HEK293 (cell line): Measurements from ENCODE around the gene ERBB4.

Source experiments
- ATF2 ChIP-seq: fragments of 450-650 bp; formaldehyde crosslinking; IDR thresholded peaks from 2 replicates; pipeline ENCODE4 v1.5.1; 2016; ENCODE audit warnings: missing biosample characterization, missing genetic modification characterization, low read depth
- BCL6B ChIP-seq: fragments of 450-650 bp; formaldehyde crosslinking; IDR thresholded peaks from 2 replicates; pipeline ENCODE4 v1.5.1; 2017; ENCODE audit warnings: missing biosample characterization, missing genetic modification characterization
- ELK4 ChIP-seq: IDR thresholded peaks from 2 replicates; pipeline ENCODE4 v1.6.1; 2011; ENCODE audit warnings: mild to moderate bottlenecking, low read depth, low read length, borderline replicate concordance
- IKZF3 ChIP-seq: fragments of 450-650 bp; IDR thresholded peaks from 2 replicates; pipeline ENCODE4 v1.5.0; 2018; ENCODE audit warnings: missing biosample characterization, mild to moderate bottlenecking, missing genetic modification characterization, moderate library complexity
- KLF16 ChIP-seq: fragments of 450-650 bp; formaldehyde crosslinking; IDR thresholded peaks from 2 replicates; pipeline ENCODE4 v1.5.1; 2017; ENCODE audit warnings: missing biosample characterization, missing genetic modification characterization
- OVOL3 ChIP-seq: fragments of 450-650 bp; formaldehyde crosslinking; IDR thresholded peaks from 2 replicates; pipeline ENCODE4 v1.5.1; 2016; ENCODE audit warnings: missing biosample characterization, missing genetic modification characterization
- SP3 ChIP-seq: fragments of 450-650 bp; formaldehyde crosslinking; IDR thresholded peaks from 2 replicates; pipeline ENCODE4 v1.5.1; 2016; ENCODE audit warnings: missing biosample characterization, missing genetic modification characterization
- TCF7L2 ChIP-seq: IDR thresholded peaks from 2 replicates; pipeline ENCODE4 v1.6.1; 2011; ENCODE audit warnings: low read depth, mild to moderate bottlenecking, inconsistent platforms, low read length, moderate library complexity, borderline replicate concordance
- ZEB2 ChIP-seq: fragments of 450-650 bp; formaldehyde crosslinking; IDR thresholded peaks from 2 replicates; pipeline ENCODE4 v1.5.1; 2016; ENCODE audit warnings: missing biosample characterization, missing genetic modification characterization
- ZFP37 ChIP-seq: fragments of 450-650 bp; formaldehyde crosslinking; IDR thresholded peaks from 2 replicates; pipeline ENCODE4 v1.5.1; 2016; ENCODE audit warnings: missing biosample characterization, missing genetic modification characterization
- ZNF132 ChIP-seq: fragments of 450-650 bp; formaldehyde crosslinking; IDR thresholded peaks from 2 replicates; pipeline ENCODE4 v1.5.1; 2017; ENCODE audit warnings: missing biosample characterization, missing genetic modification characterization, borderline replicate concordance
- ZNF146 ChIP-seq: fragments of 450-650 bp; formaldehyde crosslinking; IDR thresholded peaks from 2 replicates; pipeline ENCODE4 v1.5.1; 2016; ENCODE audit warnings: missing biosample characterization, missing genetic modification characterization
- ZNF19 ChIP-seq: fragments of 450-650 bp; formaldehyde crosslinking; IDR thresholded peaks from 2 replicates; pipeline ENCODE4; 2016; ENCODE audit warnings: missing biosample characterization, missing genetic modification characterization, low read depth
- ZNF214 ChIP-seq: fragments of 450-650 bp; formaldehyde crosslinking; IDR thresholded peaks from 2 replicates; pipeline ENCODE4 v1.5.1; 2017; ENCODE audit warnings: missing biosample characterization, mild to moderate bottlenecking, missing genetic modification characterization, borderline replicate concordance
- ZNF248 ChIP-seq: fragments of 450-650 bp; formaldehyde crosslinking; IDR thresholded peaks from 2 replicates; pipeline ENCODE4 v1.5.1; 2017; ENCODE audit warnings: missing biosample characterization, missing genetic modification characterization
- ZNF266 ChIP-seq: fragments of 450-650 bp; formaldehyde crosslinking; IDR thresholded peaks from 2 replicates; pipeline ENCODE4 v1.5.1; 2016; ENCODE audit warnings: missing biosample characterization, missing genetic modification characterization, low read depth
- ZNF366 ChIP-seq: fragments of 450-650 bp; formaldehyde crosslinking; conservative IDR thresholded peaks from 2 replicates; pipeline ENCODE4 v1.5.1; 2016; ENCODE audit warnings: missing biosample characterization, missing genetic modification characterization
- ZNF394 ChIP-seq: fragments of 450-650 bp; formaldehyde crosslinking; IDR thresholded peaks from 2 replicates; pipeline ENCODE4 v1.5.1; 2016; ENCODE audit warnings: missing biosample characterization, missing genetic modification characterization, mild to moderate bottlenecking, moderate library complexity, borderline replicate concordance
- ZNF423 ChIP-seq: fragments of 450-650 bp; formaldehyde crosslinking; IDR thresholded peaks from 2 replicates; pipeline ENCODE4 v1.5.1; 2016; ENCODE audit warnings: missing biosample characterization, missing genetic modification characterization
- ZNF433 ChIP-seq: fragments of 450-650 bp; formaldehyde crosslinking; IDR thresholded peaks from 2 replicates; pipeline ENCODE4 v1.5.1; 2016; ENCODE audit warnings: missing biosample characterization, missing genetic modification characterization, low read depth
- ZNF473 ChIP-seq: fragments of 450-650 bp; formaldehyde crosslinking; IDR thresholded peaks from 2 replicates; pipeline ENCODE4 v1.5.1; 2017; ENCODE audit warnings: missing biosample characterization, missing genetic modification characterization
- ZNF48 ChIP-seq: fragments of 450-650 bp; formaldehyde crosslinking; IDR thresholded peaks from 2 replicates; pipeline ENCODE4 v1.5.1; 2016; ENCODE audit warnings: missing biosample characterization, missing genetic modification characterization
- ZNF530 ChIP-seq: fragments of 450-650 bp; formaldehyde crosslinking; IDR thresholded peaks from 2 replicates; pipeline ENCODE4 v1.5.1; 2016; ENCODE audit warnings: low read depth, missing biosample characterization, missing genetic modification characterization
- ZNF544 ChIP-seq: fragments of 450-650 bp; formaldehyde crosslinking; IDR thresholded peaks from 2 replicates; pipeline ENCODE4 v1.5.0; 2017; ENCODE audit warnings: missing biosample characterization, missing genetic modification characterization
- ZNF549 ChIP-seq: fragments of 450-650 bp; IDR thresholded peaks from 2 replicates; pipeline ENCODE4 v1.5.1; 2018; ENCODE audit warnings: missing biosample characterization, missing genetic modification characterization, mild to moderate bottlenecking, inconsistent platforms, moderate library complexity
- ZNF561 ChIP-seq: fragments of 450-650 bp; IDR thresholded peaks from 2 replicates; pipeline ENCODE4 v1.5.1; 2018; ENCODE audit warnings: missing biosample characterization, missing genetic modification characterization, borderline replicate concordance
- ZNF580 ChIP-seq: fragments of 450-650 bp; formaldehyde crosslinking; IDR thresholded peaks from 2 replicates; pipeline ENCODE4 v1.5.1; 2016; ENCODE audit warnings: missing biosample characterization, missing genetic modification characterization
- ZNF596 ChIP-seq: fragments of 450-650 bp; IDR thresholded peaks from 2 replicates; pipeline ENCODE4 v1.5.0; 2018; ENCODE audit warnings: missing biosample characterization, mild to moderate bottlenecking, missing genetic modification characterization, moderate library complexity
- ZNF621 ChIP-seq: fragments of 450-650 bp; formaldehyde crosslinking; IDR thresholded peaks from 2 replicates; pipeline ENCODE4 v1.5.1; 2017; ENCODE audit warnings: missing biosample characterization, missing genetic modification characterization
- ZNF645 ChIP-seq: fragments of 450-650 bp; formaldehyde crosslinking; IDR thresholded peaks from 2 replicates; pipeline ENCODE4; 2016; ENCODE audit warnings: missing biosample characterization, missing genetic modification characterization
- ZNF701 ChIP-seq: fragments of 450-650 bp; formaldehyde crosslinking; IDR thresholded peaks from 2 replicates; pipeline ENCODE4 v1.5.1; 2016; ENCODE audit warnings: missing biosample characterization, missing genetic modification characterization
- ZNF704 ChIP-seq: fragments of 450-650 bp; formaldehyde crosslinking; IDR thresholded peaks from 2 replicates; pipeline ENCODE4 v1.5.1; 2016; ENCODE audit warnings: missing biosample characterization, missing genetic modification characterization
- ZNF76 ChIP-seq: fragments of 450-650 bp; formaldehyde crosslinking; IDR thresholded peaks from 2 replicates; pipeline ENCODE4; 2016; ENCODE audit warnings: low read depth, missing biosample characterization, missing genetic modification characterization, borderline replicate concordance
- ZSCAN30 ChIP-seq: fragments of 450-650 bp; IDR thresholded peaks from 2 replicates; pipeline ENCODE4 v1.5.1; 2018; ENCODE audit warnings: missing biosample characterization, mild to moderate bottlenecking, missing genetic modification characterization, moderate library complexity
- ZSCAN4 ChIP-seq: fragments of 450-650 bp; formaldehyde crosslinking; IDR thresholded peaks from 2 replicates; pipeline ENCODE4 v1.5.1; 2017; ENCODE audit warnings: missing biosample characterization, missing genetic modification characterization

ERBB4 gene

GRCh38 chr2:212384027-212384426 lies 154.6 kb downstream of the ERBB4 start (continued):
- TF ChIP-seq ZNF394 (tag by site-specific recombination) = no peak; the same call in 1 of the 2 replicates
- TF ChIP-seq BCL6B (tag by site-specific recombination) = peak; percentile 19; the same call in 1 of the 2 replicates
- TF ChIP-seq ZNF530 (tag by site-specific recombination) = no peak
- TF ChIP-seq OVOL3 (tag by site-specific recombination) = peak; percentile 85
- TF ChIP-seq ZNF423 (tag by site-specific recombination) = no peak
- TF ChIP-seq ZNF248 = no peak
- no peak for TF ChIP-seq ZNF645
- TF ChIP-seq ZSCAN4 = peak; percentile 12; the same call in 1 of the 2 replicates
- peak; percentile 87 for TF ChIP-seq IKZF3 (tag by site-specific recombination)
- no peak for TF ChIP-seq ELK4
- no peak for TF ChIP-seq ZNF48 (tag by site-specific recombination)
- TF ChIP-seq ZNF580 (tag by site-specific recombination) = peak; percentile 74
- peak; percentile 70; the same call in 1 of the 2 replicates for TF ChIP-seq ZEB2 (tag by site-specific recombination)
- TF ChIP-seq ZNF132 = no peak
- no peak for TF ChIP-seq ZNF433
- no peak for TF ChIP-seq ZNF76
- TF ChIP-seq ZNF704 (tag by site-specific recombination) = no peak
- TF ChIP-seq ZNF596 (tag by site-specific recombination) = peak; percentile 66
- TF ChIP-seq ZNF561 (tag by site-specific recombination) = peak; percentile 52; the same call in 1 of the 2 replicates
- TF ChIP-seq TCF7L2 = peak; percentile 18; the same call in 1 of the 2 replicates
- no peak for TF ChIP-seq ZNF621 (tag by site-specific recombination)
- no peak for TF ChIP-seq ZNF214 (tag by site-specific recombination)
- TF ChIP-seq SP3 (tag by site-specific recombination) = no peak
- TF ChIP-seq ZNF544 = no peak
- TF ChIP-seq ZSCAN30 = peak; percentile 71
- no peak for TF ChIP-seq ZNF146
- TF ChIP-seq ZNF19 = no peak
- TF ChIP-seq ZNF366 (tag by site-specific recombination) = peak; percentile 88
- TF ChIP-seq ZFP37 = no peak
- TF ChIP-seq ATF2 = no peak
- TF ChIP-seq ZNF549 (tag by site-specific recombination) = no peak
- TF ChIP-seq ZNF473 (tag by site-specific recombination) = no peak
- no peak for TF ChIP-seq ZNF701 (tag by site-specific recombination)
- no peak for TF ChIP-seq KLF16 (tag by site-specific recombination)
- no peak for TF ChIP-seq ZNF266 (tag by site-specific recombination)
